Measurements from ENCODE around the gene POLR2L. TPM values are rescaled to one million over a fixed set of nuclear protein-coding genes. Genes with fewer than 3 reads are reported as not detected.

POLR2L gene
- total RNA-seq, 1 donor from 2014 or later = 53.8 TPM

DNA sequence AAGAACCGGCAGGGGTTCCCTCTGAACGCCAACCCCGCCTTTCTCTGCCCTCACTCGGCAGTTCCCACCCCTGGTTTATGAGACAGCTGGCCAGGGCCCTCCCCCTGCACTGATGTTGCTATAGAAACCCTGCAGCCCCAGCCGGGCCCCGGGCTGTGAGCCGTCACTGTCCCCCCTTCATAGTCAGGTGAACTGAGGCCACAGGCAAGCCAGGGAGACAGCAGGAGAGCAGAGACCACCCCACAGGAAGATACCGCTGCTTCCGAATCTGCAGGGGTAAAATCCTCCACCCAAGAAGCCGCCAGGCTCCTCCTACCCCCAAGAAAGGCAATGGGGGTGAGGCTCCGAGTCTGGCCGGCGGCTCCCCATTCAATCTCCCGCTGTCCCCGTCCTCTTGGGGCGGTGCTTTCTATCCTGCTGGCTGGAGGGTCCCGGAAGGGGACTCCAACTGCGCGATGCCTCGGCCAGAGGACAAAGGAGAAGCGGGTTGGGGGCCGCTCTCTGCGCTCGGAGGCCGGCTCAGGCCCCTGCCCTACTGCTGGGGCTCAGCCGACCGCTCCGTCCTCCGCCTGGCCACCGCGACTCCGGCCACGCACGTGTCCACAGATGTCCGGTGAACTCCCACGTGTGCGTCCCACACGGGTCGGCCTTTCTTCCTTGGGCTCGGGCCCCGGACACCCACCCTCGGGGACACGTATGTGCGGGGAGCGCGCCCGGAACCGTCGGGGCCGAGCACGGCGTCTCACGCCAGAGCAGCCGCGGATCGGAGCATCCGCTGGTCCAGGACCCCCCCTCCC lies 44.8 kb downstream of the POLR2L start:
- TF ChIP-seq POLR2AphosphoS5 (IDR thresholded peaks at IDR 0.05; ENCODE audit: insufficient read depth in 1 of 2, low read depth in 1 of 2) (peak; percentile 19 to 66), POLR2A (IDR thresholded peaks at IDR 0.05) (no peak)
- TF ChIP-seq, protein P1, sequence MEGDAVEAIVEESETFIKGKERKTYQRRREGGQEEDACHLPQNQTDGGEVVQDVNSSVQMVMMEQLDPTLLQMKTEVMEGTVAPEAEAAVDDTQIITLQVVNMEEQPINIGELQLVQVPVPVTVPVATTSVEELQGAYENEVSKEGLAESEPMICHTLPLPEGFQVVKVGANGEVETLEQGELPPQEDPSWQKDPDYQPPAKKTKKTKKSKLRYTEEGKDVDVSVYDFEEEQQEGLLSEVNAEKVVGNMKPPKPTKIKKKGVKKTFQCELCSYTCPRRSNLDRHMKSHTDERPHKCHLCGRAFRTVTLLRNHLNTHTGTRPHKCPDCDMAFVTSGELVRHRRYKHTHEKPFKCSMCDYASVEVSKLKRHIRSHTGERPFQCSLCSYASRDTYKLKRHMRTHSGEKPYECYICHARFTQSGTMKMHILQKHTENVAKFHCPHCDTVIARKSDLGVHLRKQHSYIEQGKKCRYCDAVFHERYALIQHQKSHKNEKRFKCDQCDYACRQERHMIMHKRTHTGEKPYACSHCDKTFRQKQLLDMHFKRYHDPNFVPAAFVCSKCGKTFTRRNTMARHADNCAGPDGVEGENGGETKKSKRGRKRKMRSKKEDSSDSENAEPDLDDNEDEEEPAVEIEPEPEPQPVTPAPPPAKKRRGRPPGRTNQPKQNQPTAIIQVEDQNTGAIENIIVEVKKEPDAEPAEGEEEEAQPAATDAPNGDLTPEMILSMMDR (IDR thresholded peaks at IDR 0.05) = no peak
- Histone ChIP-seq H3K27me3 (no peaks in the 10 kb centered on the region), H3K27ac (peak overlapping the region; percentile 87), H3K4me1 (peaks cover 37% of the 10 kb centered on the region), H3K9me3 (no peaks in the 10 kb centered on the region), H3K4me3 (peak overlapping the region; percentile 65 to 97), H3K36me3 (peaks cover 0 to 12% of the 10 kb centered on the region in 2 donors)
- no peak for DNase-seq (ENCODE audit: extremely low spot score in 2 of 2)
- intact Hi-C loops (cut with DNase I) = no loop called here

DNA sequence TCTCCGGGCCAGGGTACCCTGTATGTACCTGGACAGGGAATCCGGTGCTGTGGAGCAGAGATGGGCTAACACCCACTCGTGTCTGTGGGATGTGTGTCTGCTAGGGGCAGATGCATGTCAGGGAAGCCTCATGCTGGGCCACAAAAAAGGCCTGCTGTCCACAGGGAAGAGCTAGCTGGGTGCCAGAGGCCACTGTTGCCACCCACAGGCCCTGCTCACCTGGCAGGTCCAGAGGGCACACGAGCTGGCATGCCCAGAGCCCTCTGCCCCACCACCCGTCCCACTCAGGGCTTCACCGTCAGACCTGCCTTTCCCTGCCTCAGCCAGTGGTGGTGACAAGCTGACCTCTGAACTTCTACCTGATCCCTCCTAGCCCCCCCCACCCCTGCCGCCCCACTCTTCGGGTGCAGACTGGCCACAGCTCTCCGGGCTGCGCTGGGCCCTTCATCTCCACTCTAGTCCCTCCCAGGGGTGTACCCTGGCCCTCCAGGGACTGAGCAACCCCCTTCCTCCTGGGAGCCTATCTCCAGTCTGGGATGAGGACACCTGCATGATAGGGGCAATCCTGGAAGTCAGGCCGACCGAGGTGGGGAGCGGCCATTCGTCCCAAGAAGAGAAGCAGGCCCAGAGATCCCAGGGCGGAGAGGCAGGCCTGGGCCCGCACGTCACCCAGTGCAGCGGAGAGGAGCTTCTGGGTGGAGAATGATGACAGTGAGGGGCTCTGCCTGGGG lies 45.6 kb downstream of the POLR2L start:
- H3K27ac ChIP-seq = peak overlapping the region; percentile 87
- TF ChIP-seq, protein P1 (IDR thresholded peaks at IDR 0.05) = no peak
- no peak for TF ChIP-seq POLR2AphosphoS5 (IDR thresholded peaks at IDR 0.05; ENCODE audit: insufficient read depth in 1 of 2, low read depth in 1 of 2)
- no peak for TF ChIP-seq POLR2A (IDR thresholded peaks at IDR 0.05)
- H3K9me3 ChIP-seq = no peaks in the 10 kb centered on the region
- peak overlapping the region; percentile 65 to 97 for H3K4me3 ChIP-seq
- intact Hi-C loops (cut with DNase I) = no loop called here
- DNase-seq (ENCODE audit: extremely low spot score in 2 of 2) = no peak
- no peaks in the 10 kb centered on the region for H3K27me3 ChIP-seq
- peaks cover 37% of the 10 kb centered on the region for H3K4me1 ChIP-seq
- peaks cover 0 to 9% of the 10 kb centered on the region in 2 donors for H3K36me3 ChIP-seq

DNA sequence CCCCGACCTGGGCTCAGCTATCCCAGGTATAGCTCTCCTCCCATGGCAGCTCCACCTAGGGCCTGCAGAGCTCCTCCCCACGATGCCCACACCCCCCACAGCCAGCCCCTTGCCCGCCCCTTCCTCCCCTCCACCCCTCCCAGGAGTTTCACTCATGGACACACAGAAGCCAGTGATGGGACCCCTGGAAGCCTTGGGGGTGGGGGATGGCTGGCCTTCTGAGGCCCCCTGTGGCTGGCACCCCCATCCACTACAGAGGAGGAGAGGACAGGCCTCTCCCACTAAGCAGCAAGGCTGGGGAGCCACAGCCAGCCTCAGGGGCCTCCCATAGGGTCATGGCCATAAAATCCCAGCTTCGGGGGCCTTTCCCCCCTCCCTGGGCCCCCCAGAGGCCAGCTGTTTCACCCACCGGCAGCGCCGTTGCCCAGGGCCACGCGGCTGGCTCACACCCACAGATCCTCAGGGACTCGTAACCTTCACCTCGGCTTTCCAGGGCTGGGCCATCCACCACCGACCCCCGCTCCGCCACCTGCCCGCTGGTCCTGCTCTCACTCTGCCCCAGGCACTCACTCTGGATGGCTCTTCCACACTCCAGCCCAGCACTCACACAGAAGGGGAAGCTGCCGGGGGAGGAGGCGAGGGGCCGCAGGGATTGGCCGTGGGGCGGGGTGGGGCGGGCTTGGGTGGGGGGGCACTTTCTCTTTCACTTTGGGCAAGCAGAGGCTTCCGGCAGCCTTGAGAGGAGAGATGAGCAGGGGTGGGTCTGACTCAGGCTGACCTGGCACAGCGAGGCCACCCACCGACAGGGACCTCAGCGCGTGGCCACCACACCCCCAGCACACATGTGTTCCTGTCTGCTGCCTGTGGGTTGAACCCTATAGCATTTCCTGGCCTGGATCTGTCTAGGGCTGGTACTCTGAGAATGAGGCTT lies 46.4 kb downstream of the POLR2L start:
- Histone ChIP-seq H3K27me3 (no peaks in the 10 kb centered on the region), H3K4me3 (peak overlapping the region; percentile 65 to 97), H3K9me3 (no peaks in the 10 kb centered on the region), H3K4me1 (peaks cover 37% of the 10 kb centered on the region), H3K27ac (peak overlapping the region; percentile 87), H3K36me3 (peaks cover 0 to 9% of the 10 kb centered on the region in 2 donors)
- TF ChIP-seq, protein P1 (IDR thresholded peaks at IDR 0.05) = no peak
- TF ChIP-seq POLR2A (IDR thresholded peaks at IDR 0.05) (no peak), POLR2AphosphoS5 (IDR thresholded peaks at IDR 0.05; ENCODE audit: insufficient read depth in 1 of 2, low read depth in 1 of 2) (peak in 1 of 2 donors; percentile 41)
- DNase-seq (ENCODE audit: extremely low spot score in 2 of 2) = no peak
- intact Hi-C loops (cut with DNase I) = no loop called here

DNA sequence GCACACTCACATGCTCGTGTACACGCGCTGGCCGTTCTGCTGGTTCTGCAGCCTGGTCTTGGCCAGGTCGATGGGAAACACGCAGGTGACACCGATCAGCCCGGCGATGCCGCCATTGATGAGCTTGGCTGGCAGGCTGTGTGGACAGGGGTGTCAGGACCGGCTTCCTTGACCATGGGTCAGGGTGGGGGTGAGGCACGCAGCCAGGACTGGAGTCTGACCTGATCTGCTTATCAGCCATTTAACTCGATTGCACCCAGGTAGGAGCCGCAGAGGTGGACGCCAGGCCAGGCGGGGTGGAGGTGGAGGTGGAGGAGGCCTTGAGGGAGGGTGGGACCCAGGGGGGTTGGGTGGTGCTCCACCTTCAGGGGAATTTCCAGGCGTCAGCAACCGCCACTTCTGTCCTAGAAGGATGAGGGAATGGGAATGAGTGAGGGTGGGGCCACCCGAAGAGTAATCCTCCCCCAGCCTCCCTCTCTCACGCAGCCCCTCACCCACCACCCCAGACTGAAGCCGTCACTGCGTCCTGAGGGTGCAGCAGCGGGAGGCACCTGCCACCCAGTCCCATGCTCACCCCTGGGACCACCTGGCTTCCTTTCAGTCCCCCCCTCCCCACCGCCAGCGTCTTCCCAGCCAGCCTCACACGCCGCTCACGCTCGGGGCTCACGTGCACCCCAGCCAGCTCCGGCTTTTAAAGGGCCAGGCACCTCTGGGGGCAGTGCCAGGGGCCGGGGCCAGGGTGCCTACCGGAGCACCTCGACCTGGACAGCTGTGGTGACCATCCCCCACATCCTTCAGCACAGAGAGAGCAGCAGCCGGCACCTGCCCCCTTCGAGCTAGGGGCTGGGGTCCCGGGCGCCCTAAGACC lies 47.3 kb downstream of the POLR2L start:
- no peak for DNase-seq (ENCODE audit: extremely low spot score in 2 of 2)
- Histone ChIP-seq H3K4me3 (peak overlapping the region; percentile 65 to 97), H3K4me1 (peaks cover 45% of the 10 kb centered on the region), H3K9me3 (no peaks in the 10 kb centered on the region), H3K27ac (peak overlapping the region; percentile 87), H3K27me3 (no peaks in the 10 kb centered on the region), H3K36me3 (peaks cover 0 to 3% of the 10 kb centered on the region in 2 donors)
- TF ChIP-seq, protein P1 (IDR thresholded peaks at IDR 0.05) = no peak
- TF ChIP-seq POLR2A (IDR thresholded peaks at IDR 0.05) (no peak), POLR2AphosphoS5 (IDR thresholded peaks at IDR 0.05; ENCODE audit: insufficient read depth in 1 of 2, low read depth in 1 of 2) (no peak)
- intact Hi-C loops (cut with DNase I) = no loop called here
